CD4-positive, alpha-beta T cell treated with Interleukin-15 for 1 hour (primary cell): ENCODE measurements around the gene SLC43A2.
"Not testable (repeated sequence)": the region's sequence is repeated elsewhere in the genome, so short reads cannot be mapped to it uniquely, and the experiment has no call there.

Experiments
- DNase-seq: peaks from one replicate; pipeline ENCODE4 v3.0.0-alpha.2; 2020

Gene SLC43A2

GRCh38 chr17:1627982-1628855 is at the start of gene SLC43A2:
SLC43A2 (minus strand) TSS chr17:1628834; CDS start chr17:1627874, 960 bp downstream.
- DNase-seq: peak; percentile 78

GRCh38 chr17:1676401-1676800 is 47.8 kb upstream of the SLC43A2 start:
- DNase-seq: no peak

- no peak for DNase-seq
These were observed 44.6 kb upstream of the SLC43A2 start for GRCh38 chr17:1673041-1673785.

GRCh38 chr17:1663934-1664333 is 35.3 kb upstream of the SLC43A2 start:
- DNase-seq: not testable (repeated sequence)

- no peak for DNase-seq
These were observed 32.4 kb upstream of the SLC43A2 start for GRCh38 chr17:1661045-1661444.

- no peak for DNase-seq
These were observed 29.5 kb upstream of the SLC43A2 start for GRCh38 chr17:1658100-1658499.

GRCh38 chr17:1653735-1654134 is 25.1 kb upstream of the SLC43A2 start:
- DNase-seq: no peak

- not testable (repeated sequence) for DNase-seq
These were observed 24.2 kb upstream of the SLC43A2 start for GRCh38 chr17:1652794-1653193.

- no peak for DNase-seq
These were observed 22.9 kb upstream of the SLC43A2 start for GRCh38 chr17:1651559-1651844.

- DNase-seq: no peak
These were observed 22.3 kb upstream of the SLC43A2 start for GRCh38 chr17:1650731-1651558.

GRCh38 chr17:1649844-1650501 is 21.3 kb upstream of the SLC43A2 start, which contains the start of gene RILP:
RILP (minus strand) TSS chr17:1649866; CDS start chr17:1649804, 62 bp downstream.
- DNase-seq: no peak

GRCh38 chr17:1648963-1649843 is 20.6 kb upstream of the SLC43A2 start:
- DNase-seq: peak; percentile 95

GRCh38 chr17:1648173-1648962 is 19.7 kb upstream of the SLC43A2 start:
- no peak for DNase-seq

- DNase-seq: no peak
These were observed 19.2 kb upstream of the SLC43A2 start for GRCh38 chr17:1647802-1648171.

GRCh38 chr17:1646199-1646875 is 17.7 kb upstream of the SLC43A2 start:
- DNase-seq: no peak

- no peak for DNase-seq
These were observed 16.9 kb upstream of the SLC43A2 start, which contains the start of gene SCARF1 for GRCh38 chr17:1645207-1646171. SCARF1 (minus strand) TSS chr17:1645732; CDS start chr17:1645697, 35 bp downstream.

- DNase-seq: peak; percentile 66
These were observed 16.0 kb upstream of the SLC43A2 start for GRCh38 chr17:1644493-1645206.

- no peak for DNase-seq
These were observed 15.4 kb upstream of the SLC43A2 start for GRCh38 chr17:1643999-1644492.
